HUDEP-2 (cell line): ENCODE measurements around the gene FBXL19.
"Not testable (repeated sequence)": the region's sequence is repeated elsewhere in the genome, so short reads cannot be mapped to it uniquely, and the experiment has no call there.

Source experiments
- DNase-seq, 76 experiments: peaks; one replicate each; lab custom pipeline; 2025; ENCODE audit not compliant: unreplicated experiment in 76 of 76; lab: John Stamatoyannopoulos, UW

The FBXL19 gene, protein sequence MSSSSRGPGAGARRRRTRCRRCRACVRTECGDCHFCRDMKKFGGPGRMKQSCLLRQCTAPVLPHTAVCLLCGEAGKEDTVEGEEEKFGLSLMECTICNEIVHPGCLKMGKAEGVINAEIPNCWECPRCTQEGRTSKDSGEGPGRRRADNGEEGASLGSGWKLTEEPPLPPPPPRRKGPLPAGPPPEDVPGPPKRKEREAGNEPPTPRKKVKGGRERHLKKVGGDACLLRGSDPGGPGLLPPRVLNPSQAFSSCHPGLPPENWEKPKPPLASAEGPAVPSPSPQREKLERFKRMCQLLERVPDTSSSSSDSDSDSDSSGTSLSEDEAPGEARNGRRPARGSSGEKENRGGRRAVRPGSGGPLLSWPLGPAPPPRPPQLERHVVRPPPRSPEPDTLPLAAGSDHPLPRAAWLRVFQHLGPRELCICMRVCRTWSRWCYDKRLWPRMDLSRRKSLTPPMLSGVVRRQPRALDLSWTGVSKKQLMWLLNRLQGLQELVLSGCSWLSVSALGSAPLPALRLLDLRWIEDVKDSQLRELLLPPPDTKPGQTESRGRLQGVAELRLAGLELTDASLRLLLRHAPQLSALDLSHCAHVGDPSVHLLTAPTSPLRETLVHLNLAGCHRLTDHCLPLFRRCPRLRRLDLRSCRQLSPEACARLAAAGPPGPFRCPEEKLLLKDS

DNA sequence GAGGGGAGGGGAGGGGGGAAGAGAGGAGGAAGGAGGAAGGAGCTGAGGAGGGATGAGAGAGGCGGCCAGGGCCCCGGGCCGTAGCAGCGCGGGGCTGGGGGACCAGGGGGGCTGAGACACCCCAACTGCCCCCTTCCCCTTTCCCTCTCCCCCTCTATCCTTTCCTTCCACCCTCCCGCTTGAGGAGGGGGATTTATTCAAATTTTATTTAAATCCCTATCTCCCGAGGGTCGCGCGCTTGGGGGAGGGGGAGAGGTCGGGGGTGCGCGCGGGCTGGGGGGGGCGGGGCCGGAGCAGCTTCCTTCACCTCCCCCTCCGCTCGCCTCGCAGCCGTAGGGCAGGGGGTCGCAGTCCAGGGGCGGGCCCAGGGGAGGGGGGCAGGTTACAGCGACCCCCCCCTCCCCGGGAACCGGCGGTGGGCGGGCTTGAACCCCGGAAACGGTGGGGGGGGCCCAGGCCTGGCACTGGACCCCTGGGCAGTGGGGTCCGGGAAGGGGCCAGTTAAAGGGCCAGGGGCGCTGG, at the start of gene FBXL19:
FBXL19 (plus strand) TSS at position 19 of the 522 bp plus-strand sequence. CDS start 2,183 bp downstream, outside the sequence.
- no peak for DNase-seq

DNA sequence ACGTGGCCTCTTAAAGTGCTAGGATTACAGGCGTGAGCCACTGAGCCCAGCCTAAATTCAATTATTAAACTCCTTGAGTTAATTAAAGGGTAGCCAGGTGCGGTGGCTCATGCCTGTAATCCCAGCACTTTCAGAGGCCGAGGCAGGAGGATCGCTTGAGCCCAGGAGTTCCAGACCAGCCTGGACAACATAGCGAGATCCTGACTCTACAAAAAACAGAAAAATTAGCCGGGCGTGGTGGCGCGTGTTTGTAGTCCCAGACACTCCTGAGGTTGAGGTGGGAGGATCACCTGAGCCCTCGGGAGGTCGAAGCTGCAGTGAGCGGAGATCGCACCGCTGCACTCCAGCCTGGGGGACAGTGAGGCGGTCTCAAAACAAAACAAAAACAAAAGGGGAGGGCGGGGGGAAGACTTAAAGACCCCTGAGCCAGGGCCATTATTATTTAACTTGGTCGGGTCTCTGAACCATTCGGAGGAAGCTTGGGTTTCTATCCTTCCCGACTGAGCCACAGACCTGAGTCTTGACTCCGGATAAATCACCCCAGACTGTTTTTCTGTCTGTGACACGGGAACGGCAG, 49.0 kb upstream of the FBXL19 start:
- no peak for DNase-seq

DNA sequence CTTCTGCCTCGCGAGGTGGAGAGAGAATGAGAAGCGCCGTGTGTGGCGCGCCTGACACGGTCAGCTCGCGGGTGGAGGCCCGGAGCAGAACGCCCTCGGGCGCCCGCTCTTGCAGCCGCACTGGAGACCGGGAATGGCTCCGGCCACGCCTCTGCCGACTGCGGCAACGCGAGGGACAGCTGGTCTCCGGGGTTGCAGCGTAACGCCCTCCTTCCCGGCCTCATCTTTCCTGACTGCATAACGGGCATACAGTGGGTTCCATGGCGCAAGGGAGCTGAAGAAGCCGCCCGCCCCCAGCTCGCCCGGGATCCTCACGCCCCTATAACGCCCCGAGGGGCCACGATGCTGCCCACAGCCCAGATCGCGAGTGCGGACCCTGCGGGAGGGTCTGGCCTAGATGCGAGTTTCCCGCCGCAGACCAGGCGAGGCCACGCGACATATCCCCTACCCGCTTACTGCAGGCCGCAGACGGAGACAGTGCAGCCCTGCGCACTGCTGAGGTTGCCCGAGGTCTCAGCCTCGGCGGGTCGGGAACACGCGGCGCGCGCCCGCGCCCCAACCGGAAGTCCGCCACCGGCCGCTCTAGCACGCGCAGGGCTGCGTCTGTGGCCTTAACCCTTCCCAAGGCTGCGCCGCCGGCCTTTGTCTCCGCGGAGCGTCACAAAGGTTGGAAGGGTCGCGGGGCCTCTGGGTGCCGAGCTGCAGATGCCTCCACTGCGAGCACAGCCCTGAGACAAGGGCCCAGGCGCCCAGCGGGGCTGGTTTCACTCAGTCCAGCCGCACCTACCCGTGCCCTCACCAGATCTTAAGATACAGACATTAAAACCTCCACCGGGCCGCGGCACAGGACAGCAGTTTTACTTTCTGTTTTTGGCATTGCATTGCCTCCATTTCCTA, 48.3 kb upstream of the FBXL19 start:
- DNase-seq: peak in 71 of 76 experiments; percentile 13 to 87 (median 77)

DNA sequence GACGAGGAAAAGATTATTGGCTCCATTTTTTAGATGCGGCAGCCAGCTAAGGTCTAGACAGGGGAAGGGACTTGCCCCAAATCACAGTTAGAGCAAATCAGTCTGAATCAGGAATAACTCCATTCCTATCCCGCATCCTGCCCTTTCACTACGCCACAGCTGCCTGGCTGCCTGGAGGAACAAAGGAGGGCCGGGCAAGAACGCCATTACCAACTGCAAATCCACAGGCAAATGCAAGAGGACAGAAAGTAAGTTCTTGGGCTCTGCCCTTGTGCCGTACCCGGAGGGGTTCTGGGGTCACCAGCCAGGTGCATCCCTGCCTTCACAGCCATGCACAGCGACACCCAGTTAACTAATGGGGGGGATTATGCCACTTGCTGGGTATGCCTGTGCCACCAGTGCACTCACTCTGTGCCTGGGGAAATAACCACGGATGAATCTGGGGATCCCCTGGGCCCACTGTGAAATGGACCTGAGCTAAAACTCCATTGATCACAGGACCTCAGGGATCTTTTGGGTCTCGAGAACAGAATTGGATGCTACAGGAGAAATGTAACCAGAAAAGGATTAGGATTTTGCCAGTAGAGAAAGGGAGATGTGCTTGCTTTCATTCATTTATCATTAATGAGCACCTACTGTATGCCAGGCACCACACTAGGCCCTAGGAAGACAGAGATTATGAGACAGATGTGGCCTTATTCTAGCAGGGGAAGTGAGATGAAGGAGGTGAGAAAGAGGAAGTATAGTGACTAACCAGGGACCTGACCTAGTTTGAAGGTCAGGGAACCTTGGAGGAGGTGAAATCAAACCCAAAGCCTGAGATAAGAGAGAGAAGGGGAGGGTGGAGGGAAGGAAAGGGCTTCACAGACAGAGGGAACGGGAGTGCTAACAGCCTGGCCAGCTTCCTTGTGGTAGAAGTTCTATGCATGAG, 47.2 kb upstream of the FBXL19 start:
- peak in 35 of 76 experiments; percentile 4 to 72 (median 33) for DNase-seq

DNA sequence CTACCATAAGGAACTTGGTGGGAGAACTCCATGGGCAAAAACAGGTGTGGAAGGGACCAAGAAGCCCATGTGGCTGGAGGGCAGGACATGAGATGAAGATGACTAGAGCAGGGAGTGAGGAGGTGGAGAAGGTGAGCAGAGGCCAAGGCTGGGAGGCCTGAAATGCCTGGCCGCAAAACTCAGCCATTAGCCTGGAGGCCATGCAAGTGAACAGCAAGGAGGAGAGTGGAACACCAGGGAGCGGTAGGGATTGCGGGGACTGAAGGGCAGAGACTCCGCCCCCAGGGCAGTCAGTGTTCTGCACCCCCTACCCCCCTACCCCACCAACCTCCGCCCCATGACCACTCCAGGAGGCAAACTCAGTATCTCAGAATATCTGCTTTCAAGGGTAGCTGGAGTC, 46.5 kb upstream of the FBXL19 start:
- no peak for DNase-seq

DNA sequence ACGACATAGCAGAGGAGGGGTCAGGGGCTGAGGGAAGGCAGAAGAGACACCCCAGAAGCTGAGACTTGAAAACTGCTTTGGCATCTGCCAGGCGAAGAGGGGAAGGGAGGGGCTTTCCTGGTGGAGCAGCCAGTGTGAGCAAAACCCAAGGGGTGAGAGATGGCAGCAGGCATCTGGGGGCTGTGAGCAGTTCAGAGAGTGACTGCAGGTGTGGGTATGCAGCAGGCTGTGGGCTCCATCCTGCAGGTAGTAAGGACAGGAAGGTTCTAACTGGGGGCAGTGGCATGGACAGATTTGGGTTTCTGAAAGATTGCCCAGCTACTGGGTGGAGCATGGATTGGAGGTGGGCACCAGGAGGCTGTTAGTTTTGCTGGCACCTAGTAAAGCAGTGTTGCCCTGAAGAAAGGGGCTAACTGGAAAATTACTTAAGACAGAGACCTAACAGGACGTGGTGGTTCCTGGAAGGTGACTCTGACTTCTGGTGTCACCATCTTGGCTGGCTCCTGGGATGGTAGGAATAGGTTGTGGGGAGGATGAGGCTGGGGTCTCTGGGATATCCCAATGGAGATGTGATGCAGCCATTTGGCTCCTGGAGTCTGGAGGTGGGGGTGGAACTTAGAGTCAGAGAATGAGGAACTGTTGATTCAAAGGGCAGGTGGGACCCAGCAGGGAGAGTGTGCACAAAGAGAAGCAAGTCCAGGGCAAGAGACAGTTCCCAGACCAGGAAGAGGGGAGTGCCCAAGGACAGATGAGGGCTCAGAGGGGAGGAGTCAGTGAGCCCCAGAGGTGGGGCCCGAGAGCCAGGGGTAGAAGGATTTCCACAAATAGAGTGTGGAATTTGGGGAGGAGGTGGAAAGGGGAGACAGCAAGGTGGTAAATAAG, 40.7 kb upstream of the FBXL19 start:
- DNase-seq: no peak

DNA sequence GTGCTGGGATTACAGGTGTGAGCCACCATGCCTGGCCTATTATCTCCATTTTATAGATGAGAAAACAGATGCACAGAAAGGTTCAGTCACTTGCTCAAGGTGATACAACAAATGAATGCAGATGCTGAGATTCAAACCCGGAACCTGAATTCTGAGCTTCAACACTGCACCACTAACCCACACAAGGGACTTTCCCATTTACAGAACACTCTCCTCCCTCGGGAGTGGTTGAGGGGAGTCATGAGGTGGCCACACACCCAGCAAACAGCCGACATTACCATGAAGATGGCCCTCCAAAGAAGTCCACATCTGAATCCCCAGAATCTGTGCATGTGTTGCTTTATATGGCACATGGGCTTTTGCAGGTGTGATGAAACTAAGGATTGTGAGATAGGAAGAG, 38.6 kb upstream of the FBXL19 start:
- DNase-seq: no peak

DNA sequence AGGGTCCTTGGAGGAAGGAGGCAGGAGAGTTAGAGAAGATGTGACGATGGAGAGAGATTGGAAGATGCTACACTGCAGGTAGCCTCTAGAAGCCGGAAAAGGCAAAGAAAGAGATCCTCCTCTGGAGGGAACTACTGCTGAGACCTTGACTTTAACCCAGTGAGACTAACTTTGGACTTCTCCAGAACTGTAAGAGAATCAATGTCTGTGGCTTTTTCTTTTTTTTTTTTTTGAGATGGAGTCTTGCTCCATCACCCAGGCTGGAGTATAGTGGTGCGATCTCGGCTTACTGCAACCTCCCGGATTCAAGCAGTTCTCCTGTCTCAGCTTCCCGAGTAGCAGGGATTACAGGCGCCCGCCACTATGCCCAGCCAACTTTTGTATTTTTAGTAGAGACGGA, 38.2 kb upstream of the FBXL19 start:
- DNase-seq: no peak

DNA sequence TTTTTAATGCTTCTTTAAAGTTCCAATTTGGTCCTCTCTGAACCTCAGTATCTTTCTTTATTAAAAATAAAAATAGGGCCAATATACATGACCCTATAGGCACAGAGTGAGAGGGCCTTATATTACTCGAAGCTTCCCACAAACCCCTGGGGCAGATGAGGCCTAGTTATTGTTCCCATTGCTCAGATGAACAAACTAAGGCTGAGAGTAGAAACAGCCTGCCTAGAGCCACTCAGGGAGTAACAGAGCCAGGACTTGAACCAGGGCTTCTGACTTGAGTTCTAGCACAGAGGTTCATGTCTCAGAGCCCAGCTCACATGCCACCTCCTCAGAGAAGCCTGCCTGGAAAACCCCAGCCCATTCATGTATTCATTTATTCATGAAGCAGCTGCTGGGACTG, 37.2 kb upstream of the FBXL19 start:
- no peak for DNase-seq

DNA sequence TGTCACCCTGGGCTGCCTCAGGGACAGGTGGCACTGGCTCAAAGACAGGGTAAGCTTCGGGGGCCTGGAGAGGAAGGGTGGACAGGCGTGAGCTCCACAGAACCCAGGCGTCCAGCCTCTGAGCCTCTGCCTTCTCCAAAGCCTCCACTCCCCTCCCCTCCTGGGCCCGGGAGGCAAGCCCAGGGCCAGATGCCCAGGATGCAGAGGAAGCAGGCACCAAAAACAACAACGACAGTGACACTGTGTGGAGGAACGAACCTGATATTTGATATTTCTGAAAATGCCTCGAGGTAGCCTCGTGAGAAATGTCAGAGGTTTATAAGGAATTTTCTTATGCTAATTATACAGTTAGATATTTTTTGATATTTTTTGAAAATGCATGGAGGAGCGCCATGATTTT, 35.4 kb upstream of the FBXL19 start:
- DNase-seq: no peak

DNA sequence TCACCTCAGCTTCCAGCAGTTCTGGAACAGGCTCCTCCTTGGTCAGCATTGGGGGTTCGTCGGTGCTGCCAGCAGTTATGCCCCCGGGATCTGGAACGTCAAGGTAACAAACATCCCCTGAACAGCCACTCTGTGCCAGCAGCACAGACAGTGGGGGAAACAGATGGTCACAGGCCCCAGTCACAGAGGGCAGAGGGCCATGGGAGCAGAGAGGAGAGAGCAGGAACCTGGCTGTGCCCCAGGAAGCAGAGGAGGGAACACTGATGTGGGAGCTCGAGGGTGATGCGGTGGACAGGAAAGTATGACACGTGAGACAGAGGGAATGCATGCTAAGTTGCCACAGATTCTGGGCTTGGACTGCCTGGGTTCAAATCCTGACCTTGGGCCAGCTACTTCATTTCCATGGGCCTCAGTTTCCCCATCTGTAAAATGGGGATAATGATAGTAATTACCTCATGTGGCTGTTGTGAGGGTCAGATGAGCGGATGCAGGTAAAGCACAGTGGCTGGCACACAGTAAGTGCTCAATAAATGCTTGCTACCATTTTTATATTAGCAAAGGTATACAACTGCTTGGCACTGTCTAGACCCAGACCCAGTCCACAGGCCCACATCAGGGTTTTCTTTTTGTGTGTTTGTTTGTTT, 34.4 kb upstream of the FBXL19 start:
- no peak for DNase-seq

DNA sequence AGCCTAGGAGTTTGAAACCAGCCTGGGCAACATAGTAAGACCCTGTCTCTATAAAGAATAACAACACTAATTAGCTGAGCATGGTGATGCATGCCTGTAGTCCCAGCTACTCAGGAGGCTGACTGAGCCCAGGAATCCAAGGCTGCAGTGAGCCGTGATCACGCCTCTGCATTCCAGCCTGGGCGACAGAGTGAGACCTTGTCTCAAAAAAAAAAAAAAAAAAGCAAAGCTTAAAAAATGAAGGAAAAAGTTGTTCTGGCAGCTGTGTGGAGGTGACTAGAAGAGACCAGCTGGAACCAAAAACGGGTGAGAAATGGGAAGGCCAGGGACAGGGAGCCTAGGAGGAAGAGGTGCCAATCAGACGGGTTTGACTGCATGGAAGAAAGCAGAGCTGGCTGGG, 33.7 kb upstream of the FBXL19 start:
- DNase-seq: no peak

DNA sequence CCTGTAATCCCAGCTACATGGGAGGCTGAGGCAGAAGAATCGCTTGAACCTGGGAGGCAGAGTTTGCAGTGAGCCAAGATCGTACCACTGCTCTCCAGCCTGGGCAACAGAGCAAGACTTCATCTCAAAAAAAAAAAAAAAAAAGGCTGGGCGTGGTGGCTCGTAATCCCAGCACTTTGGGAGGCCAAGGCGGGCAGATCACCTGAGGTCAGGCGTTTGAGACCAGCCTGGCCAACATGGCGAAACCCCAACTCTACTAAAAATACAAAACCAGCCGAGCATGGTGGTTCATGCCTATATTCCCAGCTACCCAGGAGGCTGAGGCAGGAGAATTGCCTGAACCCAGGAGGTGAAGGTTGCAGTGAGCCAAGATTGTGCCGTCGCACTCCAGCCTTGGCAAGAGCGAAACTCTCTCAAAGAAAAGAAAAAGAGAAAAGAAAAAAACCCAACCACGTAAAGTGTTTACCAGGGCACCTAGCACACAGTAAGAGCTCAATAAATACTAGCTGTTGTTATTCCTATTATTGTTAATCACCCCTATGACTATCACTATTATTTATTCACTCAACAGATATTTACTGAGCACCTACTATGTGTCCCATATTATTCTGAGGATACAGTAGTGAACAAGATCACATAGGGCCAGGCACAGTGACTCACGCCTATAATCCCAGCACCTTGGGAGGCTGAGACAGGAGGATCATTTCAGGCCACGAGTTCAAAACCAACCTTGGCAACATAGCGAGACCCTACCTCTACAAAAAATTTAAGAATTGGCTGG, 32.1 kb upstream of the FBXL19 start:
- DNase-seq: not testable (repeated sequence)

DNA sequence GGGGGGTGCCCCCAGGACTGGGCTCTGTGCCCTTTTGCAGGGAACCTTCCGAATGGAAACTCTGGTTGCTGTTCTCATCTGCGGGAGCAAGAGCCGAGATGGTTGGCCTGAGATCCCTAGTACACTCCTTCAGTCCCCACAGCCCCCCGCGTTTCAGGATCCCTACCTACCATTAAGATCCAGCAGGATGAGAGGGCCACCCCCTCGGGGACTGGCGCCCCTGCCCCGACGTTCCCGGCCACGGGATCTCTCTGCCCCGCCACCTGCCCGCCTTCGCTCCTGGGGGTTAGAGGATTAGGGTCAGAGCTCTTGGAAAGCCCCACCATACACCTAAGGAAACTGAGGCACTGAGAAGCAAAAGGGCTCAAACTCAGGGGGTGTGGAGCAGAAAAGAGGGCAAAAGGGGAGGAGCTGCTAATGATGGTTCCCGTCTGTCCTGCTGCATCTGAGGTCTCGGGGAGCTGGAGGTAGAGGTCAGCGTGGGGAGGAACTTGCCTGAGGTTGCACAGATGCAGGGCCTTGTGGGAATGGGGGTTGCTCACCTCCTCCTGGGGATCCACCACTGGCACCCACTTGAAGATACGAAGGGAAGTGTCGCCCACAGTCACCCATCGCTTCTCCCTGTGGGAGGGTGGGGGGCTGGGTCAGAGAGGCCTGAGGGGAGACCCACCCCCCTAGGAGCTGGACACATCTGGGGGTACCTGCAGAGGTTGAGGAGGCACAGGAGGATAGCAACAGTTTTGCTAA, 30.5 kb upstream of the FBXL19 start:
- no peak for DNase-seq

DNA sequence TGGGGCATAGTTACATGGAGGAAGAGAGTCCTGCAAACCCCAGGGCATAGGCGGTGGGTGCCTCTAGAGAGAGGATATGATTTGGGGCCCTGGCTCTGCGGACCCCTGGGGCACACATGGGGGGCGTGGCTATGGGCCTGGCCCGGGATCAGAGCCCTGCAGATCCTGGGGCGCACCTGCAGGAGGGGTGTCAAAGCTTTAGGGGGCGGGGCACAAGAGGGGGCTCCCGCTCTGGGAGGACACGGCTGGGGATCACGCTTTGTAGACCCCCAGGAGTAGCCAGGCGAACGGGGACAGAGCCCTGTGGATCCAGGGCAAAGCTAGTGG, 30.0 kb upstream of the FBXL19 start:
- no peak for DNase-seq

DNA sequence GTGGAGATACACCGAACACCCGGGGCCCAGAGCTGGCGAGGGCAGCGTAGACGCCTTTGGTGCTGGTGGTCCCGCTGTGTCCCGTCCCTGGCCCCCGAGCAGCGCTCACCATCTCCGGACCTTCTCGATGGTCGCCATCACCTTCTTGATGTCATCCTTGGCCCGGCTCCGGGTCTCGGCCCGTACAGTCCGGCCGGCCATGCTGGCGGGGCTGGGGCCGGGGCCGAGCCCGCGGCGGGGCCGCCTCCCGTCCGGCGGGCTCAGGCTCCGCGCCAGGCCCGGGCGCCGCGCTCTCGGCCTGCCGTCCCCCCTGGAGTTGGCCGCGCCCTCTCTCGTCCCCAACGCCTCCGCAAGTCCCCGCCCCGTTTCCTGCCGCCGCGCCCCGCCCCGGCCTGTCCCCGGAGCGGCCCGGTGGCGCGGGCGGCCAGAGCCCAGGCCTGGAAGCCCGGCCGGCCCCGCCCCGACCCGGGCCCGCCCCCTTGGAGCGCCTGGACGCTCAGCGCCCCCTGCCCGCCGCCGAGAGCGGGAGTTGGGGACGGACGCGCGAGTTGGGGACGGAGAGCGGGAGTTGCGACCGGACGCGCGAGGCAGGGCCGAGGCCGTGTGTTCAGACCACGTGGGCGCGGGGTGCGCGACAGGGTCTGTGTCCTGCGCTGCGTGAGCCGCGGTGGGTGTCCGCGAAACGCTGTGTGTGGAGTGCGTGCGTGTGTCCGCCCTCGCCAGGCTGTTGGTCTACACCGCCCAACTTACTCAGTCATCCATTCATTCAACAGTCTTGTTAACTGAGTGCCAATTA, 29.4 kb upstream of the FBXL19 start, which contains the start of gene BCL7C:
BCL7C (minus strand) TSS at position 334 of the 796 bp plus-strand sequence; CDS start at position 201, 133 bp downstream.
- peak in 68 of 76 experiments; percentile 47 to 91 (median 82) for DNase-seq
